ENCODE measurements around the gene ATL2. TPM values are rescaled to one million over a fixed set of nuclear protein-coding genes. Genes with fewer than 3 reads are reported as not detected.
A peak's percentile ranks its signal among the peaks of the same experiment; 100 is the strongest.

Gene ATL2
- total and polyA plus RNA-seq, 2 of the 8 experiments (the other 6 are each of a cell fraction or from before 2014, with no cell fraction given): 38.8 to 84.6 TPM

DNA sequence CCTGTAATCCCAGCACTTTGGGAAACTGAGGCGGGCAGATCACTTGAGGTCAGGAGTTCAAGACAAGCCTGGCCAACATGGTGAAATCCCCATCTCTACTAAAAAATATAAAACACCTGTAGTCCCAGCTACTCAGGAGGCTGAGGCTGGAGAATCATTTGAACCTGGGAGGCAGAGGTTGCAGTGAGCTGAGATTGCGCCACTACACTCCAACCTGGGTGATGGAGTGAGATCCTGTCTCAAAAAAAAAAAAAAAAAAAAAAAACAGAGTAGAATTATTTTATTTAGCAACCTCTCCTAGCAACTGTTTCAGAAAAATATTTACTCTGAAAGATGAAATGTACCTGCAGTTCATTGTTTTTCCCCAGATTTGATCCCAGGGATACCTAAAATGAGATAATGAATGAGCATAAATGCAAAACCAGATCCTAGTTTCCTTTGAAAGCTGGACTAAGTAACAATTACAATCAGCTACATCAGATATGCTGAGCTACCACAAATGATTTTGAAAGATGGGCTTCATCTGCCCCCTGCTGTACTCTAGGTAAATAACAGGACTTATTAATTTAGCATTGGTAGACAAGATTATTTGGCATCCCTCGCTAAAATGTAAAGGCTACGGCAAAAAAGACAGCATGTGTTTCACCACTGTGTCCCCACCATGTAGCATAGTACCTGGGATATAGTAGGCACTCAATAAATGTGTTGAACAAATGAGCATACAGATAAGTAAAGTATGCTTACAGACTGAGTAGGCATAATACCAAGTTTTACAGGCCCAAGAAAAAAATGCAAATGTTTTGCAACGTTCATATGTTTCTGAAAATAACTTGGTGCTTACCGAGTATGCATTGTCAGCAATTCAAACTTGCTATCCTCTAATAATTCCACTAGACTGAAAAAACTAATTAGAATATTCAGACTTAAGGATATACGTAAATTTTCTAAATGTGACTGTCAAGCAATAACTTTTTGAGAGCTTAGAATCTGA, 102.5 kb downstream of the ATL2 start:
- ChIA-PET POLR2A (ENCODE audit: partially characterized antibody) (no interaction called here), CTCF (ENCODE audit: partially characterized antibody) (interaction anchor here (0.6 to 5.2 kb wide), 26 partner anchors 11 to 850 kb away, joined by 3 to 42 read pairs (median 3); partner anchors contain the start of genes CYP1B1 and RMDN2)
- DNase-seq (ENCODE audit: low read depth in 1 of 2, low spot score in 2 of 2) (no peak), FAIRE-seq (peak; percentile 45)
- Histone ChIP-seq H2AK5ac (ENCODE audit: low read depth, low read length) (no peak overlapping the region), H4K8ac (ENCODE audit: extremely low read depth, insufficient read depth, low read length) (no peak overlapping the region), H3K4ac (replicated peaks; ENCODE audit: insufficient read length, low read depth, low read length) (no peak overlapping the region), H3K4me2 (ENCODE audit: insufficient read depth in 1 of 2, low read depth in 2 of 2, low read length in 2 of 2) (no peak overlapping the region), H2BK20ac (ENCODE audit: low read length) (no peak overlapping the region), H2AFZ (ENCODE audit: low read length) (no peak overlapping the region), H3K79me1 (ENCODE audit: low read depth, low read length) (no peaks in the 10 kb centered on the region), H2BK12ac (ENCODE audit: low read depth, low read length) (no peak overlapping the region), H4K20me1 (replicated peaks in 1 of 2; ENCODE audit: control insufficient read depth in 1 of 2, insufficient read depth in 2 of 2, low read length in 2 of 2) (no peaks in the 10 kb centered on the region), H2BK15ac (ENCODE audit: low read length) (no peak overlapping the region), H3K9me3 (ENCODE audit: insufficient read depth in 2 of 2, low read depth in 1 of 2, low read length in 1 of 2) (0 out of 4 replicates have a peak, but pooled peaks cover 0 to 3% of the 10 kb centered on the region in 2 experiments), H2BK5ac (ENCODE audit: low read depth, low read length) (no peak overlapping the region), H4K5ac (ENCODE audit: insufficient read length, low read depth, low read length) (no peak overlapping the region), H3K14ac (ENCODE audit: insufficient read length) (no peak overlapping the region), H3K9ac (replicated peaks in 1 of 4; ENCODE audit: extremely low read depth in 1 of 4, low read depth in 3 of 4, low read length in 3 of 4) (no peak overlapping the region), H2BK120ac (replicated peaks; ENCODE audit: low read depth, low read length) (no peak overlapping the region), H3K56ac (replicated peaks; ENCODE audit: insufficient read length, low read depth, low read length) (no peak overlapping the region), H3K23ac (ENCODE audit: insufficient read length) (no peak overlapping the region), H3K18ac (ENCODE audit: extremely low read depth, low read length) (no peak overlapping the region), H3K27me3 (replicated peaks in 1 of 4; ENCODE audit: control insufficient read depth in 3 of 4, extremely low read depth in 1 of 4, insufficient read depth in 3 of 4, low read length in 3 of 4) (no peaks in the 10 kb centered on the region), H3K23me2 (ENCODE audit: low read depth, low read length) (no peaks in the 10 kb centered on the region; the same call in 1 of the 2 replicates), H3K4me1 (replicated peaks in 1 of 4; ENCODE audit: control insufficient read depth in 3 of 4, insufficient read depth in 4 of 4, low read length in 3 of 4) (peaks cover 2 to 20% (median 14%) of the 10 kb centered on the region in 4 experiments; a peak in 5 of 7 replicates), H3K27ac (ENCODE audit: low read depth, low read length) (no peak overlapping the region), H3K4me3 (ENCODE audit: extremely low read depth in 1 of 4, insufficient read depth in 2 of 4, low read depth in 3 of 4, low read length in 4 of 4) (no peak overlapping the region), H4K91ac (replicated peaks; ENCODE audit: insufficient read length, low read length) (no peak overlapping the region), H3K79me2 (ENCODE audit: control insufficient read depth in 1 of 2, insufficient read depth in 2 of 2, low read length in 2 of 2) (no peaks in the 10 kb centered on the region), H3K36me3 (ENCODE audit: control insufficient read depth in 2 of 4, insufficient read depth in 4 of 4, low read length in 3 of 4) (no peaks in the 10 kb centered on the region)
- WGBS, 2 experiments (ENCODE audit: extremely low coverage in 1 of 2, insufficient coverage in 1 of 2, insufficient read length in 1 of 2, insufficient replicate concordance in 2 of 2, low coverage in 1 of 2, low lambda C conversion rate in 2 of 2, missing lambda C conversion rate in 1 of 2): 80% methylated on average over 7 of the region's 7 CpGs; no CpG with 5 or more reads in 1 of the 2 experiments
- TF ChIP-seq RAD21 (IDR thresholded peaks at IDR 0.05 in 1 of 2, conservative IDR thresholded peaks at IDR 0.05 in 1 of 2; ENCODE audit: low read depth in 2 of 2, low read length in 2 of 2): peak; percentile 84 to 85
- no peak for TF ChIP-seq BCL11A (IDR thresholded peaks at IDR 0.05; ENCODE audit: low read depth in 2 of 2, low read length in 2 of 2)
- TF ChIP-seq SP2 (IDR thresholded peaks at IDR 0.05; ENCODE audit: low read length): no peak
- TF ChIP-seq ASH2L (IDR thresholded peaks at IDR 0.05; ENCODE audit: low read length): no peak
- TF ChIP-seq, protein P1, sequence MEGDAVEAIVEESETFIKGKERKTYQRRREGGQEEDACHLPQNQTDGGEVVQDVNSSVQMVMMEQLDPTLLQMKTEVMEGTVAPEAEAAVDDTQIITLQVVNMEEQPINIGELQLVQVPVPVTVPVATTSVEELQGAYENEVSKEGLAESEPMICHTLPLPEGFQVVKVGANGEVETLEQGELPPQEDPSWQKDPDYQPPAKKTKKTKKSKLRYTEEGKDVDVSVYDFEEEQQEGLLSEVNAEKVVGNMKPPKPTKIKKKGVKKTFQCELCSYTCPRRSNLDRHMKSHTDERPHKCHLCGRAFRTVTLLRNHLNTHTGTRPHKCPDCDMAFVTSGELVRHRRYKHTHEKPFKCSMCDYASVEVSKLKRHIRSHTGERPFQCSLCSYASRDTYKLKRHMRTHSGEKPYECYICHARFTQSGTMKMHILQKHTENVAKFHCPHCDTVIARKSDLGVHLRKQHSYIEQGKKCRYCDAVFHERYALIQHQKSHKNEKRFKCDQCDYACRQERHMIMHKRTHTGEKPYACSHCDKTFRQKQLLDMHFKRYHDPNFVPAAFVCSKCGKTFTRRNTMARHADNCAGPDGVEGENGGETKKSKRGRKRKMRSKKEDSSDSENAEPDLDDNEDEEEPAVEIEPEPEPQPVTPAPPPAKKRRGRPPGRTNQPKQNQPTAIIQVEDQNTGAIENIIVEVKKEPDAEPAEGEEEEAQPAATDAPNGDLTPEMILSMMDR (IDR thresholded peaks at IDR 0.05; ENCODE audit: control extremely low read depth in 1 of 3, insufficient read depth in 1 of 3, low read depth in 1 of 3, low read length in 3 of 3): peak in 2 of 3 experiments; percentile 39 to 49; a peak in 2 of 4 replicates
- TF ChIP-seq, protein P2, sequence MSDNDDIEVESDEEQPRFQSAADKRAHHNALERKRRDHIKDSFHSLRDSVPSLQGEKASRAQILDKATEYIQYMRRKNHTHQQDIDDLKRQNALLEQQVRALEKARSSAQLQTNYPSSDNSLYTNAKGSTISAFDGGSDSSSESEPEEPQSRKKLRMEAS (IDR thresholded peaks at IDR 0.05): no peak

All from H1 (cell line).